ENCODE results near the gene KRTAP5-4.
"Not testable (repeated sequence)": the region's sequence is repeated elsewhere in the genome, so short reads cannot be mapped to it uniquely, and the experiment has no call there.

KRTAP5-4 gene

GRCh38 chr11:1652771-1653540, 31.0 kb upstream of the KRTAP5-4 start:
- DNase-seq = peak in 1 of 2 experiments; percentile 36

GRCh38 chr11:1652442-1652770, 30.5 kb upstream of the KRTAP5-4 start:
- DNase-seq = no peak

GRCh38 chr11:1652026-1652425, 30.1 kb upstream of the KRTAP5-4 start:
- DNase-seq = no peak

- DNase-seq = peak in 1 of 2 experiments; percentile 25
These were observed 29.6 kb upstream of the KRTAP5-4 start for GRCh38 chr11:1651411-1651980.

- DNase-seq = no peak
These were observed 29.0 kb upstream of the KRTAP5-4 start for GRCh38 chr11:1650918-1651262.

- no peak for DNase-seq
These were observed 28.3 kb upstream of the KRTAP5-4 start for GRCh38 chr11:1650034-1650917.

GRCh38 chr11:1648653-1649420, 26.9 kb upstream of the KRTAP5-4 start:
- no peak for DNase-seq

- no peak for DNase-seq
These were observed 26.1 kb upstream of the KRTAP5-4 start for GRCh38 chr11:1647901-1648652.

GRCh38 chr11:1646540-1646939, 24.6 kb upstream of the KRTAP5-4 start:
- not testable (repeated sequence) for DNase-seq

GRCh38 chr11:1645357-1645821, 23.5 kb upstream of the KRTAP5-4 start:
- no peak for DNase-seq

GRCh38 chr11:1644601-1645356, 22.8 kb upstream of the KRTAP5-4 start:
- DNase-seq = no peak

GRCh38 chr11:1643146-1643690, 21.3 kb upstream of the KRTAP5-4 start:
- DNase-seq = no peak

- no peak for DNase-seq
These were observed 20.6 kb upstream of the KRTAP5-4 start for GRCh38 chr11:1642288-1643145.

- DNase-seq = no peak
These were observed 19.2 kb upstream of the KRTAP5-4 start for GRCh38 chr11:1641096-1641495.

GRCh38 chr11:1640076-1640946, 18.4 kb upstream of the KRTAP5-4 start:
- peak; percentile 11 to 54 for DNase-seq

- no peak for DNase-seq
These were observed 17.7 kb upstream of the KRTAP5-4 start for GRCh38 chr11:1639666-1640065.

GRCh38 chr11:1639102-1639620, 17.2 kb upstream of the KRTAP5-4 start:
- peak; percentile 61 to 94 for DNase-seq

- DNase-seq = no peak
These were observed 16.4 kb upstream of the KRTAP5-4 start for GRCh38 chr11:1638344-1638743.

GRCh38 chr11:1637628-1638027, 15.7 kb upstream of the KRTAP5-4 start:
- DNase-seq = no peak

All from NCI-H524 (cell line).